Measurements from ENCODE around the gene AK3. TPM values are rescaled to one million over a fixed set of nuclear protein-coding genes. Genes with fewer than 3 reads are reported as not detected.

AK3 gene
- total and polyA plus RNA-seq, 2 of the 8 experiments (the other 6 are each of a cell fraction or from before 2014, with no cell fraction given), result 8.9 to 30.0 TPM

DNA sequence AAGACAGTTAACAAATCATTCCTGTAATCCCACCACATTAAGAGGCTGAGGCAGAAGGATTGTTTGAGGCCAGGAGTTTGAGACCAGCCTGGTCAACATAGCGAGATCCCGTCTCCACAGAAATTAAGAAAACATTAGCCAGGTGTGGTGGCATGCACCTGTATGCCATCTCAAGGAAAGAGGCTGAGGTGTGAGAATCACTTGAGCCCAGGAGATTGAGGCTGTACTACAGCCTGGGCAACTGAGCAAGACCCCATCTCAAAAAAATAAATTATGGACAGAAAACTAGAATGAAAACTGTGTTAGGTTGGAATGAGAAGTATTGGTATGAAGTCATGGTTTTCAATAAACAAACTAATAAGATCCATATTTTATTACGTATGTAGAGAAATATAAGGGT lies 23.0 kb upstream of the AK3 start (continued):
- TF ChIP-seq CHD7 (IDR thresholded peaks at IDR 0.05; ENCODE audit: insufficient replicate concordance, low read length) (no peak), NANOG (IDR thresholded peaks at IDR 0.05; ENCODE audit: insufficient read depth, low read depth, low read length, poor library complexity, severe bottlenecking) (no peak), CHD1 (IDR thresholded peaks at IDR 0.05; ENCODE audit: low read depth, low read length) (no peak), SP2 (IDR thresholded peaks at IDR 0.05; ENCODE audit: low read length) (no peak), HDAC6 (IDR thresholded peaks at IDR 0.05; ENCODE audit: low read depth, low read length) (no peak), SIX5 (IDR thresholded peaks at IDR 0.05; ENCODE audit: low read depth, low read length) (no peak), POU5F1 (IDR thresholded peaks at IDR 0.05; ENCODE audit: low read depth, low read length) (no peak), SP4 (IDR thresholded peaks at IDR 0.05; ENCODE audit: low read length) (no peak), RBBP5 (IDR thresholded peaks at IDR 0.05; ENCODE audit: borderline replicate concordance, low read depth, low read length) (no peak), TBP (IDR thresholded peaks at IDR 0.05; ENCODE audit: low read depth, low read length) (no peak), RAD21 (IDR thresholded peaks at IDR 0.05 in 1 of 2, conservative IDR thresholded peaks at IDR 0.05 in 1 of 2; ENCODE audit: low read depth in 2 of 2, low read length in 2 of 2) (no peak)

All from H1 (cell line).